OCI-M2 (cell line): ENCODE data around the gene PPP3R1.

Experiments used
- DNase-seq: peaks from one replicate; lab custom pipeline; 2025; ENCODE audit not compliant: unreplicated experiment; lab: John Stamatoyannopoulos, UW

PPP3R1 gene

GRCh38 chr2:68155618-68156017, 96.7 kb downstream of the PPP3R1 start:
- no peak for DNase-seq

GRCh38 chr2:68152681-68153347, 99.5 kb downstream of the PPP3R1 start:
- no peak for DNase-seq

DNA sequence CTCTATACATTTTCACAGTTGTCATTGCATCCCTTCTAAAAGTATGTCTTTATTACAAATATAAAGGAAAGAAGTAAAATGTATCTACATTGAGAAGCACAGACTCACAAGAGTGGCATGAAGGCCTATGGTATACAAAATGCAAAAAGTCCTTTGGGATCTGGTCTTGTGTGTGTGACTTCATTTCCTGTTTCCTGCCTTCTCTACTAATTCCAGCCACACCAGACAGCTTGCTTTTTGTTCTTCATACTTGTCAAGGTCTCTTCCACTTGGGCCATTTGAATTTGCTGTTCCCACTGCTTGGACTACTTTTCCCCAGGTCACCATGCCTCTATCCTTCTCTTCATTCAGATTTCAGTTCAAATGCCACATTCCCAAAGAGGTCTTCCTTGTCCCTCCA, 101.3 kb downstream of the PPP3R1 start:
- no peak for DNase-seq

DNA sequence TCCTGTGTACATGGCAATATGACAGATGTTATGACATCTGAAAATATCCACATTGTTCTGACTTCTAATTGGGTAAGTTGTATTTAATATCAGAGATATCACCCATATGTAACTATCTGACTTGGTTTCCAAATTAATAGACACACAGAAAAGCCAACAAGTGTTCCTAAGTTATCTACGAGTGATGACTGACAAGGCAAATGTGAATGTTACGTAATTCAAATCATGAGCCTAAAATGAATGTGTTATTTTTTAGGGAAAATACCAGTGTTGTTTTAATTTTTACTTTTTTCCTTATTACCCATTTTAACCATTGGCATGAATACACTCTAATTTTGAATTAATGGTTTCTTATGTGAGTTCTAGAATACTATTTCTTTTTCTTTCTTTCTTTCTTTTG, 110.5 kb downstream of the PPP3R1 start:
- no peak for DNase-seq

GRCh38 chr2:68135448-68136320, 116.6 kb downstream of the PPP3R1 start:
- peak; percentile 93 for DNase-seq

GRCh38 chr2:68134554-68134953, 117.8 kb downstream of the PPP3R1 start:
- DNase-seq = no peak

GRCh38 chr2:68134120-68134519, 118.2 kb downstream of the PPP3R1 start:
- no peak for DNase-seq
